Activated T-cell treated with anti-CD3 and anti-CD28 coated beads, Interleukin-2, amount 50 U/mL, for 72 hours (primary cell): ENCODE measurements around the gene RPL4. TPM values are rescaled to one million over a fixed set of nuclear protein-coding genes. Genes with fewer than 3 reads are reported as not detected.

Experiments
- ATAC-seq, 2 donors: fragments of 150-1000 bp; cut with Tn5 transposase; replicated peaks in 1 of 2; 2 replicates each; pipeline ENCODE4 v1.10.0; 2021; ENCODE audit warnings: moderate library complexity in 2 of 2, mild to moderate bottlenecking in 1 of 2
- DNase-seq, 2 donors: peaks; one replicate each; pipeline ENCODE4 v3.0.0; 2021 to 2022; ENCODE audit warnings: mixed read lengths in 1 of 2
- H3K27ac Mint-ChIP-seq: one replicate; pipeline ENCODE4 v1.8.0; 2022; ENCODE audit warnings: mild to moderate bottlenecking, moderate library complexity, mixed read lengths
- H3K27me3 Mint-ChIP-seq: one replicate; pipeline ENCODE4 v1.8.0; 2022; ENCODE audit warnings: low read depth, mixed read lengths
- H3K36me3 Mint-ChIP-seq, 2 donors: one replicate each; pipeline ENCODE4 v1.8.0; 2022; ENCODE audit warnings: mixed read lengths in 2 of 2, mild to moderate bottlenecking in 1 of 2; ENCODE audit not compliant: insufficient read depth in 2 of 2
- H3K4me1 Mint-ChIP-seq: one replicate; pipeline ENCODE4 v1.8.0; 2022; ENCODE audit warnings: low read depth, mixed read lengths
- H3K4me3 Mint-ChIP-seq, 2 donors: one replicate each; pipeline ENCODE4 v1.8.0; 2022; ENCODE audit warnings: mild to moderate bottlenecking in 2 of 2, mixed read lengths in 2 of 2, moderate library complexity in 2 of 2
- H3K9me3 Mint-ChIP-seq, 2 donors: one replicate each; pipeline ENCODE4 v1.8.0; 2022; ENCODE audit warnings: mixed read lengths in 2 of 2
- total RNA-seq, 2 donors: library from RNA; stranded (reverse); gene quantifications; one replicate each; pipeline ENCODE4 v1.2.3, GENCODE V29; 2022

RPL4 gene
- 1,000 to 10,000 TPM; 4,175 to 4,250 TPM for total RNA-seq

GRCh38 chr15:66504563-66505429 is at the start of gene RPL4, which contains the start of gene ZWILCH:
TSS of gene RPL4 (minus strand) at chr15:66504855. CDS start at chr15:66504790, 65 bp downstream.
TSS of gene ZWILCH (plus strand) at chr15:66505326. CDS start at chr15:66505339, 13 bp downstream.
- Mint-ChIP-seq H3K9me3 (no peaks in the 10 kb centered on the region), H3K36me3 (peaks cover 21 to 48% of the 10 kb centered on the region in 2 donors), H3K27ac (peak within 1 kb of the TSS; percentile 100), H3K4me3 (peak within 1 kb of the TSS; percentile 88 to 98), H3K27me3 (no peaks in the 10 kb centered on the region), H3K4me1 (peaks cover 66% of the 10 kb centered on the region)
- ATAC-seq (peak; percentile 90 to 92), DNase-seq (peak; percentile 85 to 87)

- Mint-ChIP-seq H3K27me3 (no peaks in the 10 kb centered on the region), H3K9me3 (no peaks in the 10 kb centered on the region), H3K4me3 (no peak overlapping the region), H3K36me3 (peaks cover 0 to 18% of the 10 kb centered on the region in 2 donors), H3K4me1 (no peaks in the 10 kb centered on the region), H3K27ac (no peak overlapping the region)
- no peak for ATAC-seq
- no peak for DNase-seq
Measured at GRCh38 chr15:66545255-66545654, 40.6 kb upstream of the RPL4 start.

- no peak overlapping the region for H3K4me3 Mint-ChIP-seq
- H3K27ac Mint-ChIP-seq = no peak overlapping the region
- H3K36me3 Mint-ChIP-seq = peaks cover 4 to 27% of the 10 kb centered on the region in 2 donors
- ATAC-seq (no peak), DNase-seq (no peak)
- H3K27me3 Mint-ChIP-seq = no peaks in the 10 kb centered on the region
- H3K4me1 Mint-ChIP-seq = no peaks in the 10 kb centered on the region
- no peaks in the 10 kb centered on the region for H3K9me3 Mint-ChIP-seq
Measured at GRCh38 chr15:66542896-66543295, 38.2 kb upstream of the RPL4 start.

GRCh38 chr15:66535056-66535455 is 30.4 kb upstream of the RPL4 start:
- Mint-ChIP-seq H3K36me3 (peaks cover 4 to 11% of the 10 kb centered on the region in 2 donors), H3K27ac (no peak overlapping the region), H3K4me1 (no peaks in the 10 kb centered on the region), H3K27me3 (no peaks in the 10 kb centered on the region), H3K4me3 (no peak overlapping the region), H3K9me3 (no peaks in the 10 kb centered on the region)
- DNase-seq = no peak
- ATAC-seq = no peak

GRCh38 chr15:66524838-66525237 is 20.2 kb upstream of the RPL4 start:
- Mint-ChIP-seq H3K36me3 (peaks cover 5 to 26% of the 10 kb centered on the region in 2 donors), H3K9me3 (no peaks in the 10 kb centered on the region), H3K27ac (no peak overlapping the region), H3K4me1 (no peaks in the 10 kb centered on the region), H3K27me3 (no peaks in the 10 kb centered on the region), H3K4me3 (no peak overlapping the region)
- ATAC-seq (no peak), DNase-seq (no peak)

- H3K4me1 Mint-ChIP-seq = no peaks in the 10 kb centered on the region
- H3K4me3 Mint-ChIP-seq = no peak overlapping the region
- H3K9me3 Mint-ChIP-seq = no peaks in the 10 kb centered on the region
- H3K36me3 Mint-ChIP-seq = peaks cover 4 to 28% of the 10 kb centered on the region in 2 donors
- ATAC-seq (no peak), DNase-seq (no peak)
- H3K27me3 Mint-ChIP-seq = no peaks in the 10 kb centered on the region
- H3K27ac Mint-ChIP-seq = no peak overlapping the region
Measured at GRCh38 chr15:66523926-66524325, 19.3 kb upstream of the RPL4 start.

GRCh38 chr15:66515901-66516322 is 11.3 kb upstream of the RPL4 start:
- no peaks in the 10 kb centered on the region for H3K4me1 Mint-ChIP-seq
- H3K27ac Mint-ChIP-seq = peak overlapping the region; percentile 26
- H3K4me3 Mint-ChIP-seq = no peak overlapping the region
- H3K27me3 Mint-ChIP-seq = no peaks in the 10 kb centered on the region
- no peaks in the 10 kb centered on the region for H3K9me3 Mint-ChIP-seq
- H3K36me3 Mint-ChIP-seq = peaks cover 5 to 18% of the 10 kb centered on the region in 2 donors
- DNase-seq (no peak), ATAC-seq (no peak)

GRCh38 chr15:66514586-66514985 is 9.9 kb upstream of the RPL4 start:
- no peaks in the 10 kb centered on the region for H3K27me3 Mint-ChIP-seq
- no peak overlapping the region for H3K27ac Mint-ChIP-seq
- peaks cover 5 to 17% of the 10 kb centered on the region in 2 donors for H3K36me3 Mint-ChIP-seq
- no peak for DNase-seq
- H3K4me1 Mint-ChIP-seq = no peaks in the 10 kb centered on the region
- H3K4me3 Mint-ChIP-seq = no peak overlapping the region
- H3K9me3 Mint-ChIP-seq = no peaks in the 10 kb centered on the region
- ATAC-seq = no peak

GRCh38 chr15:66508293-66508883 is 3.7 kb upstream of the RPL4 start:
- no peaks in the 10 kb centered on the region for H3K9me3 Mint-ChIP-seq
- ATAC-seq = no peak

GRCh38 chr15:66505818-66506217 is 1.2 kb upstream of the RPL4 start:
- ATAC-seq = no peak
- no peaks in the 10 kb centered on the region for H3K9me3 Mint-ChIP-seq
- peak overlapping the region; percentile 88 to 98 for H3K4me3 Mint-ChIP-seq
- no peaks in the 10 kb centered on the region for H3K27me3 Mint-ChIP-seq
- peaks cover 16 to 40% of the 10 kb centered on the region in 2 donors for H3K36me3 Mint-ChIP-seq
- peak overlapping the region; percentile 100 for H3K27ac Mint-ChIP-seq
- DNase-seq = no peak
- H3K4me1 Mint-ChIP-seq = peaks cover 56% of the 10 kb centered on the region

More at GRCh38 chr15:66508293-66508883, 3.7 kb upstream of the RPL4 start:
- Mint-ChIP-seq H3K36me3 (peaks cover 9 to 20% of the 10 kb centered on the region in 2 donors), H3K4me1 (peaks cover 39% of the 10 kb centered on the region), H3K4me3 (no peak overlapping the region), H3K27ac (no peak overlapping the region), H3K27me3 (no peaks in the 10 kb centered on the region)
- no peak for DNase-seq

GRCh38 chr15:66505430-66505811 is 766 bp upstream of the RPL4 start:
- Mint-ChIP-seq H3K36me3 (peaks cover 16 to 43% of the 10 kb centered on the region in 2 donors), H3K27me3 (no peaks in the 10 kb centered on the region), H3K9me3 (no peaks in the 10 kb centered on the region), H3K4me3 (peak overlapping the region; percentile 88 to 98), H3K4me1 (peaks cover 60% of the 10 kb centered on the region), H3K27ac (peak overlapping the region; percentile 100)
- ATAC-seq (peak; percentile 13 to 14), DNase-seq (no peak)

GRCh38 chr15:66503780-66504562 is 684 bp downstream of the RPL4 start:
- Mint-ChIP-seq H3K9me3 (no peaks in the 10 kb centered on the region), H3K36me3 (peaks cover 23 to 50% of the 10 kb centered on the region in 2 donors), H3K27ac (peak overlapping the region; percentile 100), H3K27me3 (no peaks in the 10 kb centered on the region), H3K4me1 (peaks cover 75% of the 10 kb centered on the region), H3K4me3 (peak overlapping the region; percentile 88 to 98)
- no peak for ATAC-seq
- no peak for DNase-seq
